K562 (cell line): ENCODE measurements around the gene TPD52L3. TPM values are rescaled to one million over a fixed set of nuclear protein-coding genes. Genes with fewer than 3 reads are reported as not detected.

Experiments used
- ATAC-seq: fragments of 200-7000 bp; cut with Tn5 transposase; 3 replicates; pipeline ENCODE4 v1.9.1; 2020; ENCODE audit warnings: moderate library complexity
- BruUV-seq: library from RNA; stranded (reverse); fragments of 400-500 nt; replicated peaks from 2 replicates; lab custom pipeline; 2021; lab: Mats Ljungman, UMichigan
- CTCF ChIA-PET: fragments of 300-600 bp; formaldehyde crosslinking; extraction: SDS; loops from one replicate; lab custom pipeline; 2021; ENCODE audit warnings: low intra/inter-chr PET ratio; lab: Yijun Ruan, JAX
- POLR2A ChIA-PET: fragments of 300-600, 350-650 bp; sonication (Branson Sonifier 250); formaldehyde crosslinking; extraction: SDS; loops from one replicate; lab custom pipeline; 2021; ENCODE audit warnings: antibody characterized with exemption, inconsistent platforms; lab: Yijun Ruan, JAX
- DNase-seq, 4 experiments: peaks; one replicate each; pipeline versions ENCODE4 v3.0.0 to v3.0.0-alpha.2; 2011 to 2018; ENCODE audit warnings: low spot score in 3 of 4, mixed read lengths in 3 of 4; ENCODE audit errors: extremely low read depth in 1 of 4
- FAIRE-seq: peaks from 2 replicates; lab custom pipeline; 2011; peaks lifted over from hg19 to GRCh38; lab: Jason Lieb, UNC
- H2AFZ ChIP-seq: 2 replicates; pipeline ENCODE4 v1.6.0; 2011; ENCODE audit warnings: low read depth, low read length, control low read depth, inconsistent platforms
- H3K27ac ChIP-seq: fragments of 200-600 bp; 3 replicates; pipeline ENCODE4 v1.8.0; 2011; ENCODE audit warnings: low read depth, mild to moderate bottlenecking, control low read depth, inconsistent platforms, low read length, moderate library complexity, mixed read lengths; ENCODE audit errors: extremely low read depth
- H3K27me3 ChIP-seq, 2 experiments: fragments of 300-600 bp in 1 of 2; 2 replicates in 1 of 2; 3 replicates in 1 of 2; pipeline versions ENCODE4 v1.6.0 to v1.8.0; 2011; ENCODE audit warnings: inconsistent platforms in 2 of 2, low read length in 2 of 2, mild to moderate bottlenecking in 1 of 2, mixed read lengths in 1 of 2, moderate library complexity in 1 of 2; ENCODE audit not compliant: control insufficient read depth in 2 of 2, insufficient read depth in 2 of 2
- H3K36me3 ChIP-seq: fragments of 300-600 bp; 3 replicates; pipeline ENCODE4 v1.8.0; 2011; ENCODE audit warnings: mild to moderate bottlenecking, low read length, inconsistent platforms; ENCODE audit not compliant: control insufficient read depth, insufficient read depth
- H3K4me1 ChIP-seq, 2 experiments: fragments of 200-600 bp in 1 of 2; replicated peaks in 1 of 2; 2 replicates in 1 of 2; 3 replicates in 1 of 2; pipeline versions ENCODE4 v1.5.1 to v1.8.0; 2011; ENCODE audit warnings: inconsistent platforms in 2 of 2, low read length in 2 of 2, mild to moderate bottlenecking in 1 of 2, mixed read lengths in 1 of 2, moderate library complexity in 1 of 2; ENCODE audit not compliant: control insufficient read depth in 2 of 2, insufficient read depth in 2 of 2
- H3K4me2 ChIP-seq: 2 replicates; pipeline ENCODE4 v1.6.1; 2011; ENCODE audit warnings: low read length, control low read depth, inconsistent platforms, mixed read lengths; ENCODE audit not compliant: insufficient read depth
- H3K4me3 ChIP-seq: fragments of 200-600 bp; sonication (generic), shearing (Covaris generic); 2 replicates; pipeline ENCODE4 v1.5.1; 2016; ENCODE audit warnings: control low read depth, inconsistent platforms
- H3K79me2 ChIP-seq: fragments of 200-600 bp; 3 replicates; pipeline ENCODE4 v1.8.0; 2011; ENCODE audit warnings: low read length, inconsistent platforms; ENCODE audit not compliant: control insufficient read depth, insufficient read depth
- H3K9ac ChIP-seq, 2 experiments: 2 replicates each; pipeline versions ENCODE4 v1.6.0 to v1.6.1; 2011; ENCODE audit warnings: low read depth in 2 of 2, low read length in 2 of 2, control low read depth in 1 of 2, inconsistent platforms in 1 of 2, mild to moderate bottlenecking in 1 of 2, mixed read lengths in 1 of 2; ENCODE audit not compliant: insufficient read depth in 1 of 2
- H3K9me1 ChIP-seq: one replicate; pipeline ENCODE4 v1.6.0; 2011; ENCODE audit warnings: inconsistent platforms, mild to moderate bottlenecking, low read length, moderate library complexity; ENCODE audit not compliant: control insufficient read depth, insufficient read depth
- H3K9me3 ChIP-seq: replicated peaks from 2 replicates; pipeline ENCODE4 v1.5.1; 2011; ENCODE audit warnings: low read depth, low read length, inconsistent platforms; ENCODE audit not compliant: control insufficient read depth, insufficient read depth
- H4K20me1 ChIP-seq: replicated peaks from 2 replicates; pipeline ENCODE4 v1.6.1; 2011; ENCODE audit warnings: low read length, inconsistent platforms, mixed read lengths; ENCODE audit not compliant: control insufficient read depth, insufficient read depth
- HDAC1 ChIP-seq, 2 experiments: fragments of 450-650 bp; IDR thresholded peaks; 2 replicates each; pipeline ENCODE4 v1.6.1; 2016 to 2017; ENCODE audit warnings: inconsistent platforms in 1 of 2, mild to moderate bottlenecking in 1 of 2, moderate library complexity in 1 of 2
- HMGN3 ChIP-seq: IDR thresholded peaks from 2 replicates; pipeline ENCODE4 v1.6.1; 2011; ENCODE audit warnings: borderline replicate concordance, low read depth, mild to moderate bottlenecking, mixed read lengths, low read length; ENCODE audit not compliant: insufficient read length; ENCODE audit errors: extremely low read depth
- RBM14 ChIP-seq: fragments of 200-400 bp; formaldehyde crosslinking; IDR thresholded peaks from 2 replicates; pipeline ENCODE4 v1.6.1; 2018; ENCODE audit warnings: low read depth, mild to moderate bottlenecking, low read length, moderate library complexity, borderline replicate concordance; ENCODE audit not compliant: insufficient read depth
- SPI1 ChIP-seq: IDR thresholded peaks from 2 replicates; pipeline ENCODE4 v1.6.1; 2011; ENCODE audit warnings: low read depth, low read length, control low read depth, borderline replicate concordance
- WGBS: fragments of 100-300 bp; shearing (Covaris generic); methylation state at CpG from one replicate; pipeline ENCODE4 v1.1.6; 2016; ENCODE audit warnings: low coverage, mixed read lengths; ENCODE audit not compliant: insufficient coverage; ENCODE audit errors: missing lambda C conversion rate; 5-methylcytosine and 5-hydroxymethylcytosine counted together
- in situ Hi-C: fragments of 300-500 bp; cut with MboI; formaldehyde crosslinking; loops from 4 replicates; pipeline ENCODE4 v1.15.0; 2018; ENCODE audit warnings: inconsistent platforms, mixed read lengths
- intact Hi-C: fragments of 100-400 bp; cut with micrococcal nuclease; formaldehyde crosslinking; loops from 2 replicates; pipeline ENCODE4 v1.14.2; 2022
- polyA plus RNA-seq, 8 experiments: library from polyadenylated mRNA; depleted of rRNA in 4 of 8; stranded (reverse) in 5 of 8; unstranded in 3 of 8; fragments of >200 nt; fragmentation: Nextera tagmentation in 2 of 8; fragmentation: Illumina TruSeq in 1 of 8; extraction: Ambion mirVana in 2 of 8; extraction: Trizol in 1 of 8; gene quantifications; 2 replicates each; pipeline versions ENCODE4 v1.2.1 to v1.2.3, GENCODE V29; 2011 to 2014; ENCODE audit warnings: inconsistent platforms in 1 of 8, missing spikeins in 1 of 8
- total RNA-seq, 7 experiments: library from RNA; depleted of rRNA in 6 of 7; stranded (reverse); fragments of >200 nt in 6 of 7; fragmentation: Illumina TruSeq in 2 of 7; extraction: Trizol in 2 of 7; gene quantifications; 2 replicates each; pipeline versions ENCODE4 v1.2.1 to v1.2.3, GENCODE V29; 2011 to 2021; ENCODE audit warnings: low replicate concordance in 1 of 7
- TF ChIP-seq, protein P1 (sequence below): sonication (generic); formaldehyde crosslinking; IDR thresholded peaks from 2 replicates; pipeline ENCODE4 v1.8.0; 2022; ENCODE audit warnings: missing genetic modification reagents, mild to moderate bottlenecking, moderate library complexity, borderline replicate concordance
- TF ChIP-seq, protein P2 (sequence below): fragments of 250-450 bp; sonication (Bioruptor Pico); IDR thresholded peaks from 2 replicates; pipeline ENCODE4 v1.8.0; 2022; ENCODE audit warnings: inconsistent platforms, mild to moderate bottlenecking, moderate library complexity, borderline replicate concordance
- TF ChIP-seq, protein P3 (sequence below), 3 experiments: fragments of 200-800 bp in 1 of 3; fragments of 250-450 bp in 1 of 3; fragments of 450-650 bp in 1 of 3; sonication (Bioruptor Pico) in 1 of 3; sonication (Bioruptor generic) in 1 of 3; formaldehyde crosslinking in 1 of 3; IDR thresholded peaks; 2 replicates each; pipeline versions ENCODE4 v1.6.1 to v1.8.0; 2016 to 2022; ENCODE audit warnings: mild to moderate bottlenecking in 2 of 3, missing genetic modification characterization in 2 of 3, missing compliant biosample characterization in 1 of 3, moderate library complexity in 1 of 3
- TF ChIP-seq, protein P4 (sequence below): fragments of 450-650 bp; IDR thresholded peaks from 2 replicates; pipeline ENCODE4 v1.6.1; 2017; ENCODE audit warnings: mild to moderate bottlenecking, moderate library complexity

The TPD52L3 gene
- total and polyA plus RNA-seq, 9 of the 15 experiments (the other 6 are each of a cell fraction or from before 2014, with no cell fraction given) = not detected

DNA sequence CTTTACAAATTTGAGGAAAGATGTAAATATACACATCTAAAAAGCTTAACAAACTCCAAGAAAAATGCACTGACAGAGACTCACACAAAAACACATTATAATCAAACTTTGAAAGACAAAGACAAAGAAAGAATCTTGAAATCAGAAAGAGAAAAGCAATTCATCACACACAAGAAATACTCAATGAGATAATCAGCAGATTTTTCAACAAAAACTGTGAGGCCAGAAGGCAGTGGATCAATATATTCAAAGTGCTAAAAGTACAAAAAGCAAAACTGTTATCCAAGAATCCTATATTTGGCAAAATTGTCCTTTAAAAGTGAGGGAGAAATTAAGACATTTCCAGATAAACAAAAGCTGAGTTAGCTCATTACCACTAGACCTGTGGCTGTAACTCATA, 6.1 kb downstream of the TPD52L3 start (continued):
- TF ChIP-seq, protein P1, sequence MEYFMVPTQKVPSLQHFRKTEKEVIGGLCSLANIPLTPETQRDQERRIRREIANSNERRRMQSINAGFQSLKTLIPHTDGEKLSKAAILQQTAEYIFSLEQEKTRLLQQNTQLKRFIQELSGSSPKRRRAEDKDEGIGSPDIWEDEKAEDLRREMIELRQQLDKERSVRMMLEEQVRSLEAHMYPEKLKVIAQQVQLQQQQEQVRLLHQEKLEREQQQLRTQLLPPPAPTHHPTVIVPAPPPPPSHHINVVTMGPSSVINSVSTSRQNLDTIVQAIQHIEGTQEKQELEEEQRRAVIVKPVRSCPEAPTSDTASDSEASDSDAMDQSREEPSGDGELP = no peak
- no peak for TF ChIP-seq RBM14
- no peak for TF ChIP-seq HDAC1 (IDR thresholded peaks at IDR 0.05)

DNA sequence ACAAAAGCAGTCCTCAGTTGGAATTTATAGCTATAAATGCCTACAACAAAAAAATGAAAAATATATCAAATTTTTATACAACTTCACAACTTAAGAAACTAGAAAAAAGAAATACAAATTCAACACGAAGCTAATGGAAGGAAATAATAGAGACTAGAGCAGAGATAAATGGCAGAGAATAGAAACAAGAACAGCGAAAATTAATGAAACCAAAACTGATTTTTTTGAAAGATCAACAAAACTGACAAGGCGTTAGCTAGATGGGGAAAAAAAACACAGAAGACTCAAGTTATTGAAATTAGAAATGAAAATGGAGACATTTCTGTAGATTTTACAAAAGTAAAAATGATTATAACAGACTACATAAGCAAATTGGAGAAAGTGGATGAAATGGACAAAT, 20.6 kb downstream of the TPD52L3 start:
- Histone ChIP-seq H3K9me1 (no peaks in the 10 kb centered on the region), H3K4me2 (no peak overlapping the region), H2AFZ (no peak overlapping the region), H3K9me3 (no peaks in the 10 kb centered on the region), H4K20me1 (no peaks in the 10 kb centered on the region), H3K4me1 (no peaks in the 10 kb centered on the region), H3K27me3 (no peaks in the 10 kb centered on the region), H3K79me2 (no peaks in the 10 kb centered on the region), H3K9ac (no peak overlapping the region), H3K4me3 (no peak overlapping the region), H3K36me3 (no peaks in the 10 kb centered on the region), H3K27ac (no peak overlapping the region)
- TF ChIP-seq SPI1 (no peak), HMGN3 (no peak)
- TF ChIP-seq, protein P2, sequence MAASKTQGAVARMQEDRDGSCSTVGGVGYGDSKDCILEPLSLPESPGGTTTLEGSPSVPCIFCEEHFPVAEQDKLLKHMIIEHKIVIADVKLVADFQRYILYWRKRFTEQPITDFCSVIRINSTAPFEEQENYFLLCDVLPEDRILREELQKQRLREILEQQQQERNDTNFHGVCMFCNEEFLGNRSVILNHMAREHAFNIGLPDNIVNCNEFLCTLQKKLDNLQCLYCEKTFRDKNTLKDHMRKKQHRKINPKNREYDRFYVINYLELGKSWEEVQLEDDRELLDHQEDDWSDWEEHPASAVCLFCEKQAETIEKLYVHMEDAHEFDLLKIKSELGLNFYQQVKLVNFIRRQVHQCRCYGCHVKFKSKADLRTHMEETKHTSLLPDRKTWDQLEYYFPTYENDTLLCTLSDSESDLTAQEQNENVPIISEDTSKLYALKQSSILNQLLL = no peak
- TF ChIP-seq, protein P3, sequence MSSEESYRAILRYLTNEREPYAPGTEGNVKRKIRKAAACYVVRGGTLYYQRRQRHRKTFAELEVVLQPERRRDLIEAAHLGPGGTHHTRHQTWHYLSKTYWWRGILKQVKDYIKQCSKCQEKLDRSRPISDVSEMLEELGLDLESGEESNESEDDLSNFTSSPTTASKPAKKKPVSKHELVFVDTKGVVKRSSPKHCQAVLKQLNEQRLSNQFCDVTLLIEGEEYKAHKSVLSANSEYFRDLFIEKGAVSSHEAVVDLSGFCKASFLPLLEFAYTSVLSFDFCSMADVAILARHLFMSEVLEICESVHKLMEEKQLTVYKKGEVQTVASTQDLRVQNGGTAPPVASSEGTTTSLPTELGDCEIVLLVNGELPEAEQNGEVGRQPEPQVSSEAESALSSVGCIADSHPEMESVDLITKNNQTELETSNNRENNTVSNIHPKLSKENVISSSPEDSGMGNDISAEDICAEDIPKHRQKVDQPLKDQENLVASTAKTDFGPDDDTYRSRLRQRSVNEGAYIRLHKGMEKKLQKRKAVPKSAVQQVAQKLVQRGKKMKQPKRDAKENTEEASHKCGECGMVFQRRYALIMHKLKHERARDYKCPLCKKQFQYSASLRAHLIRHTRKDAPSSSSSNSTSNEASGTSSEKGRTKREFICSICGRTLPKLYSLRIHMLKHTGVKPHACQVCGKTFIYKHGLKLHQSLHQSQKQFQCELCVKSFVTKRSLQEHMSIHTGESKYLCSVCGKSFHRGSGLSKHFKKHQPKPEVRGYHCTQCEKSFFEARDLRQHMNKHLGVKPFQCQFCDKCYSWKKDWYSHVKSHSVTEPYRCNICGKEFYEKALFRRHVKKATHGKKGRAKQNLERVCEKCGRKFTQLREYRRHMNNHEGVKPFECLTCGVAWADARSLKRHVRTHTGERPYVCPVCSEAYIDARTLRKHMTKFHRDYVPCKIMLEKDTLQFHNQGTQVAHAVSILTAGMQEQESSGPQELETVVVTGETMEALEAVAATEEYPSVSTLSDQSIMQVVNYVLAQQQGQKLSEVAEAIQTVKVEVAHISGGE (CRISPR knock-in tag; IDR thresholded peaks at IDR 0.05) = no peak
- TF ChIP-seq, protein P4, sequence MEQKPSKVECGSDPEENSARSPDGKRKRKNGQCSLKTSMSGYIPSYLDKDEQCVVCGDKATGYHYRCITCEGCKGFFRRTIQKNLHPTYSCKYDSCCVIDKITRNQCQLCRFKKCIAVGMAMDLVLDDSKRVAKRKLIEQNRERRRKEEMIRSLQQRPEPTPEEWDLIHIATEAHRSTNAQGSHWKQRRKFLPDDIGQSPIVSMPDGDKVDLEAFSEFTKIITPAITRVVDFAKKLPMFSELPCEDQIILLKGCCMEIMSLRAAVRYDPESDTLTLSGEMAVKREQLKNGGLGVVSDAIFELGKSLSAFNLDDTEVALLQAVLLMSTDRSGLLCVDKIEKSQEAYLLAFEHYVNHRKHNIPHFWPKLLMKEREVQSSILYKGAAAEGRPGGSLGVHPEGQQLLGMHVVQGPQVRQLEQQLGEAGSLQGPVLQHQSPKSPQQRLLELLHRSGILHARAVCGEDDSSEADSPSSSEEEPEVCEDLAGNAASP = no peak
- in situ Hi-C loops (no loop called here), intact Hi-C loops (no loop called here)
- ATAC-seq (no peak), DNase-seq (no peak), FAIRE-seq (no peak)
- BruUV-seq = no TSS peak
- ChIA-PET POLR2A (no interaction called here), CTCF (no interaction called here)
- WGBS = 2% methylated on average over 3 of the region's 3 CpGs
